A673 (cell line): Measurements from ENCODE around the gene TERT. TPM values are rescaled to one million over a fixed set of nuclear protein-coding genes. Genes with fewer than 3 reads are reported as not detected.
A peak's percentile ranks its signal among the peaks of the same experiment; 100 is the strongest.

Experiments used
- BruUV-seq: library from RNA; stranded (reverse); fragments of 400-500 nt; replicated peaks from 2 replicates; lab custom pipeline; 2021; lab: Mats Ljungman, UMichigan
- CTCF ChIA-PET: fragments of 300-600 bp; sonication (Branson Sonifier 250); formaldehyde crosslinking; loops from one replicate; lab custom pipeline; 2022; ENCODE audit warnings: antibody characterized with exemption; lab: Charles Lee
- POLR2A ChIA-PET: fragments of 300-600 bp; sonication (Branson Sonifier 250); formaldehyde crosslinking; loops from one replicate; lab custom pipeline; 2022; ENCODE audit warnings: antibody characterized with exemption; ENCODE audit not compliant: low non-redundant PET; lab: Charles Lee
- DNase-seq: peaks from one replicate; pipeline ENCODE4 v3.0.0-alpha.2; 2015; ENCODE audit warnings: low spot score
- H3K27ac ChIP-seq: fragments of 200-600 bp; sonication (generic); 2 replicates; pipeline ENCODE4 v1.5.1; 2016; ENCODE audit warnings: mixed run types, low read depth, mild to moderate bottlenecking, mixed read lengths, antibody characterized with exemption, low read length; ENCODE audit not compliant: poor library complexity, severe bottlenecking
- H3K27me3 ChIP-seq: fragments of 200-600 bp; sonication (generic); replicated peaks from 2 replicates; pipeline ENCODE4 v1.6.1; 2017; ENCODE audit warnings: mixed run types, low read depth, mild to moderate bottlenecking, mixed read lengths, antibody characterized with exemption, low read length; ENCODE audit not compliant: insufficient read depth, poor library complexity
- H3K36me3 ChIP-seq: fragments of 200-600 bp; sonication (generic); 2 replicates; pipeline ENCODE4 v1.6.1; 2016; ENCODE audit warnings: mixed run types, mild to moderate bottlenecking, mixed read lengths, antibody characterized with exemption, low read length; ENCODE audit not compliant: insufficient read depth, poor library complexity, severe bottlenecking
- H3K4me1 ChIP-seq: fragments of 200-600 bp; sonication (generic); 2 replicates; pipeline ENCODE4 v1.6.1; 2017; ENCODE audit warnings: mixed run types, mild to moderate bottlenecking, mixed read lengths, antibody characterized with exemption, low read length; ENCODE audit not compliant: insufficient read depth, poor library complexity, severe bottlenecking
- H3K4me3 ChIP-seq: fragments of 200-600 bp; sonication (generic); 2 replicates; pipeline ENCODE4 v1.5.1; 2016; ENCODE audit warnings: low read depth, mixed run types, mild to moderate bottlenecking, mixed read lengths, low read length; ENCODE audit not compliant: poor library complexity, severe bottlenecking
- H3K9me3 ChIP-seq: fragments of 200-600 bp; sonication (generic); 2 replicates; pipeline ENCODE4 v1.6.1; 2016; ENCODE audit warnings: mixed run types, low read depth, mild to moderate bottlenecking, mixed read lengths, antibody characterized with exemption, low read length; ENCODE audit not compliant: poor library complexity, severe bottlenecking
- EZH2 ChIP-seq: fragments of 200-600 bp; sonication (generic); IDR thresholded peaks from 2 replicates; pipeline ENCODE4 v1.6.1; 2017; ENCODE audit warnings: borderline replicate concordance, low read depth, mild to moderate bottlenecking, mixed read lengths, antibody characterized with exemption, low read length; ENCODE audit not compliant: poor library complexity, severe bottlenecking
- intact Hi-C: fragments of 100-400 bp; cut with micrococcal nuclease; formaldehyde crosslinking; loops from one replicate; pipeline ENCODE4 v1.10.0; 2022; ENCODE audit not compliant: unreplicated experiment
- total RNA-seq: library from RNA; stranded (reverse); gene quantifications from 2 replicates; pipeline ENCODE4 v1.2.3, GENCODE V29; 2021
- TF ChIP-seq, protein P1 (sequence below): fragments of 300-800, 200-600 bp; sonication (generic); conservative IDR thresholded peaks from 2 replicates; pipeline ENCODE4 v1.5.1; 2017; ENCODE audit warnings: low read depth, mild to moderate bottlenecking, antibody characterized with exemption, low read length, moderate library complexity, mixed read lengths

Gene TERT
- total RNA-seq, 1 experiment from 2014 or later: 14.2 TPM

DNA sequence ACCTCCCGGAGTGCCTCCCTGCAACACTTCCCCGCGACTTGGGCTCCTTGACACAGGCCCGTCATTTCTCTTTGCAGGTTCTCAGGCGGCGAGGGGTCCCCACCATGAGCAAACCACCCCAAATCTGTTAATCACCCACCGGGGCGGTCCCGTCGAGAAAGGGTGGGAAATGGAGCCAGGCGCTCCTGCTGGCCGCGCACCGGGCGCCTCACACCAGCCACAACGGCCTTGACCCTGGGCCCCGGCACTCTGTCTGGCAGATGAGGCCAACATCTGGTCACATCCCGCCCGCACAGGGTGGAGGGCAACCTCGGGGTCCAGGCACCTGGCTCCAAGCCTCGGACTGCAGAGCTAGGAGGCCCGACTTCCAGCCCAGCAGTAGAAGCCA is 776 bp upstream of the TERT start:
- CTCF ChIA-PET: no interaction called here
- intact Hi-C loops: no loop called here
- TF ChIP-seq, protein P1, sequence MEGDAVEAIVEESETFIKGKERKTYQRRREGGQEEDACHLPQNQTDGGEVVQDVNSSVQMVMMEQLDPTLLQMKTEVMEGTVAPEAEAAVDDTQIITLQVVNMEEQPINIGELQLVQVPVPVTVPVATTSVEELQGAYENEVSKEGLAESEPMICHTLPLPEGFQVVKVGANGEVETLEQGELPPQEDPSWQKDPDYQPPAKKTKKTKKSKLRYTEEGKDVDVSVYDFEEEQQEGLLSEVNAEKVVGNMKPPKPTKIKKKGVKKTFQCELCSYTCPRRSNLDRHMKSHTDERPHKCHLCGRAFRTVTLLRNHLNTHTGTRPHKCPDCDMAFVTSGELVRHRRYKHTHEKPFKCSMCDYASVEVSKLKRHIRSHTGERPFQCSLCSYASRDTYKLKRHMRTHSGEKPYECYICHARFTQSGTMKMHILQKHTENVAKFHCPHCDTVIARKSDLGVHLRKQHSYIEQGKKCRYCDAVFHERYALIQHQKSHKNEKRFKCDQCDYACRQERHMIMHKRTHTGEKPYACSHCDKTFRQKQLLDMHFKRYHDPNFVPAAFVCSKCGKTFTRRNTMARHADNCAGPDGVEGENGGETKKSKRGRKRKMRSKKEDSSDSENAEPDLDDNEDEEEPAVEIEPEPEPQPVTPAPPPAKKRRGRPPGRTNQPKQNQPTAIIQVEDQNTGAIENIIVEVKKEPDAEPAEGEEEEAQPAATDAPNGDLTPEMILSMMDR: no peak
- TF ChIP-seq EZH2: no peak
- POLR2A ChIA-PET: no interaction called here
- H3K27me3 ChIP-seq: no peaks in the 10 kb centered on the region
- no peaks in the 10 kb centered on the region for H3K9me3 ChIP-seq
- H3K36me3 ChIP-seq: no peaks in the 10 kb centered on the region
- BruUV-seq: no TSS peak
- peaks cover 5% of the 10 kb centered on the region for H3K4me1 ChIP-seq
- H3K4me3 ChIP-seq: peak overlapping the region; percentile 50
- DNase-seq: no peak
- no peak overlapping the region for H3K27ac ChIP-seq

DNA sequence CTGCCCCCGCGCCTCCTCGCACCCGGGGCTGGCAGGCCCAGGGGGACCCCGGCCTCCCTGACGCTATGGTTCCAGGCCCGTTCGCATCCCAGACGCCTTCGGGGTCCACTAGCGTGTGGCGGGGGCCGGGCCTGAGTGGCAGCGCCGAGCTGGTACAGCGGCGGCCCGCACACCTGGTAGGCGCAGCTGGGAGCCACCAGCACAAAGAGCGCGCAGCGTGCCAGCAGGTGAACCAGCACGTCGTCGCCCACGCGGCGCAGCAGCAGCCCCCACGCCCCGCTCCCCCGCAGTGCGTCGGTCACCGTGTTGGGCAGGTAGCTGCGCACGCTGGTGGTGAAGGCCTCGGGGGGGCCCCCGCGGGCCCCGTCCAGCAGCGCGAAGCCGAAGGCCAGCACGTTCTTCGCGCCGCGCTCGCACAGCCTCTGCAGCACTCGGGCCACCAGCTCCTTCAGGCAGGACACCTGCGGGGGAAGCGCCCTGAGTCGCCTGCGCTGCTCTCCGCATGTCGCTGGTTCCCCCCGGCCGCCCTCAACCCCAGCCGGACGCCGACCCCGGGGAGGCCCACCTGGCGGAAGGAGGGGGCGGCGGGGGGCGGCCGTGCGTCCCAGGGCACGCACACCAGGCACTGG is 548 bp downstream of the TERT start:
- CTCF ChIA-PET: no interaction called here
- POLR2A ChIA-PET: no interaction called here
- BruUV-seq: no TSS peak
- Histone ChIP-seq H3K4me1 (peaks cover 5% of the 10 kb centered on the region), H3K36me3 (no peaks in the 10 kb centered on the region), H3K27ac (no peak overlapping the region), H3K9me3 (no peaks in the 10 kb centered on the region), H3K27me3 (no peaks in the 10 kb centered on the region), H3K4me3 (peak overlapping the region; percentile 50)
- intact Hi-C loops: no loop called here
- no peak for DNase-seq
- TF ChIP-seq, protein P1: no peak
- no peak for TF ChIP-seq EZH2

DNA sequence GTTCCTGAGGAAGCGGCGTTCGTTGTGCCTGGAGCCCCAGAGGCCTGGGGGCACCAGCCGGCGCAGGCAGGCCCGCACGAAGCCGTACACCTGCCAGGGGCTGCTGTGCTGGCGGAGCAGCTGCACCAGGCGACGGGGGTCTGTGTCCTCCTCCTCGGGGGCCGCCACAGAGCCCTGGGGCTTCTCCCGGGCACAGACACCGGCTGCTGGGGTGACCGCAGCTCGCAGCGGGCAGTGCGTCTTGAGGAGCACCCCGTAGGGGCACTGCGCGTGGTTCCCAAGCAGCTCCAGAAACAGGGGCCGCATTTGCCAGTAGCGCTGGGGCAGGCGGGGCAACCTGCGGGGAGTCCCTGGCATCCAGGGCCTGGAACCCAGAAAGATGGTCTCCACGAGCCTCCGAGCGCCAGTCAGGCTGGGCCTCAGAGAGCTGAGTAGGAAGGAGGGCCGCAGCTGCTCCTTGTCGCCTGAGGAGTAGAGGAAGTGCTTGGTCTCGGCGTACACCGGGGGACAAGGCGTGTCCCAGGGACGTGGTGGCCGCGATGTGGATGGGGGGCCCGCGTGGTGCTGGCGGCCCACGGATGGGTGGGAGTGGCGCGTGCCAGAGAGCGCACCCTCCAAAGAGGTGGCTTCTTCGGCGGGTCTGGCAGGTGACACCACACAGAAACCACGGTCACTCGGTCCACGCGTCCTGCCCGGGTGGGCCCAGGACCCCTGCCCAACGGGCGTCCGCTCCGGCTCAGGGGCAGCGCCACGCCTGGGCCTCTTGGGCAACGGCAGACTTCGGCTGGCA is 1.3 kb downstream of the TERT start:
- no peak overlapping the region for H3K4me3 ChIP-seq

More for the DNA sequence above, 1.3 kb downstream of the TERT start:
- CTCF ChIA-PET: no interaction called here
- intact Hi-C loops: no loop called here
- no peaks in the 10 kb centered on the region for H3K27me3 ChIP-seq
- DNase-seq: no peak
- H3K9me3 ChIP-seq: no peaks in the 10 kb centered on the region
- POLR2A ChIA-PET: no interaction called here
- TF ChIP-seq, protein P1: no peak
- no peak for TF ChIP-seq EZH2
- peaks cover 5% of the 10 kb centered on the region for H3K4me1 ChIP-seq
- no peaks in the 10 kb centered on the region for H3K36me3 ChIP-seq
- H3K27ac ChIP-seq: no peak overlapping the region
- BruUV-seq: no TSS peak
